ENCODE results near the gene PHIP.
"Not testable (repeated sequence)": the region's sequence is repeated elsewhere in the genome, so short reads cannot be mapped to it uniquely, and the experiment has no call there.

PHIP gene

GRCh38 chr6:78925317-78925716, 152.7 kb downstream of the PHIP start:
- no peak for DNase-seq (ENCODE audit: low read depth)

GRCh38 chr6:78921168-78921567, 156.9 kb downstream of the PHIP start:
- not testable (repeated sequence) for DNase-seq (ENCODE audit: low read depth)

- no peak for DNase-seq (ENCODE audit: low read depth)
Measured at GRCh38 chr6:78917788-78918187, 160.3 kb downstream of the PHIP start.

GRCh38 chr6:78916411-78916810, 161.6 kb downstream of the PHIP start:
- no peak for DNase-seq (ENCODE audit: low read depth)

- no peak for DNase-seq (ENCODE audit: low read depth)
Measured at GRCh38 chr6:78911218-78911940, 166.7 kb downstream of the PHIP start.

- no peak for DNase-seq (ENCODE audit: low read depth)
Measured at GRCh38 chr6:78910591-78911171, 167.4 kb downstream of the PHIP start.

- no peak for DNase-seq (ENCODE audit: low read depth)
Measured at GRCh38 chr6:78910010-78910409, 168.0 kb downstream of the PHIP start.

GRCh38 chr6:78909391-78909790, 168.7 kb downstream of the PHIP start:
- no peak for DNase-seq (ENCODE audit: low read depth)

GRCh38 chr6:78908621-78909020, 169.4 kb downstream of the PHIP start:
- DNase-seq (ENCODE audit: low read depth) = no peak

- DNase-seq (ENCODE audit: low read depth) = no peak
Measured at GRCh38 chr6:78896227-78896626, 181.8 kb downstream of the PHIP start.

GRCh38 chr6:78889901-78890300, 188.2 kb downstream of the PHIP start:
- DNase-seq (ENCODE audit: low read depth) = not testable (repeated sequence)
